Medulla oblongata (tissue), 1 donor: ENCODE measurements around the gene CFAP157.

Experiments used
- DNase-seq: peaks from one replicate; pipeline ENCODE4 v3.0.0-alpha.2; 2015; ENCODE audit errors: extremely low spot score

Gene CFAP157

DNA sequence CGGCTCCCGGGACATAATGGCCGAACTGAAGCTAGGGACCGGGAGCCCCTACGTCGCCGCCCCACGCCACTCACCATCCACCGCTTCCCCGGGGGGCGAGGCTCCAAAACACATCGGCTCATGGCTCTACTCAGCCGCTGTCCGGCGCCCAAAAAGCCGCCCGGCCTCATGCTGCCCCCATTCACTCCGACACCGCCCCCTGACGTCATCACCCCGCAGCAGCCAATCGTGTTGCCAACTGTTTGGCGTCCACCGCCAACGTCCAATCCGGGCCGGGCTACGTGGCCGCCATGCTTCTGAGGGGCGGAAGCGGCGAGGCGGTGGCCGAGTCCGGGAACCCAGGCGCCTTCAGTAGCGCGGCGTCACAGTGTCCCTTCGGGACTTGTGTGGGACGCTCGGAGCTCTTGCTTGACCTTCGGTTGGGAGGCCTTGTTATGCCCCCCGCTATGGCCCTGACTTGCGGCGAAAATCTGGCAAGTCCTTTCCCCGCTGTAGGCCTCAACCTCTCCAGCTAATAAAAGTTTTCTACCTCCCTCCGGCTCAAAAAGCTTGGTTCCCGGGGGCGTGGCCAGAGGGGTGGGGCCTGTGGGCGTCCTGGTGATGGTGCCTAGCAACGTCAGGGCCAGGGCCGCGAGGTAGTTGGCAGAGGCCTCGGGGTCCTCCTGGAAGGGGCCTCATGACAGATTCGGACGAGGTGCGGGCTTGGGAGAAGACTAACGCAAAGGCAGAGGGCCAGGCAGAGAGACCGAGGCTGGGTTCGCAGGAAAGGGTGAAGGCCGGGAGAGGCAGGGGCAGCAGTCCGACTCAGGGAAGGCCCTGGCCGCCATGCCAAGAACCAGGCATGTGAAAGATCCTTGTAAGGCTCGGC lies 8.9 kb downstream of the CFAP157 start, which contains the start of the genes PTRH1 and TTC16:
Gene PTRH1, minus strand, starts transcription at position 194 of the 868 bp plus-strand sequence. Its CDS starts 24 bp downstream, at position 170.
Gene TTC16, plus strand, starts transcription at position 610 of the 868 bp plus-strand sequence. Its CDS starts 67 bp downstream, at position 677.
- peak; percentile 98 for DNase-seq

DNA sequence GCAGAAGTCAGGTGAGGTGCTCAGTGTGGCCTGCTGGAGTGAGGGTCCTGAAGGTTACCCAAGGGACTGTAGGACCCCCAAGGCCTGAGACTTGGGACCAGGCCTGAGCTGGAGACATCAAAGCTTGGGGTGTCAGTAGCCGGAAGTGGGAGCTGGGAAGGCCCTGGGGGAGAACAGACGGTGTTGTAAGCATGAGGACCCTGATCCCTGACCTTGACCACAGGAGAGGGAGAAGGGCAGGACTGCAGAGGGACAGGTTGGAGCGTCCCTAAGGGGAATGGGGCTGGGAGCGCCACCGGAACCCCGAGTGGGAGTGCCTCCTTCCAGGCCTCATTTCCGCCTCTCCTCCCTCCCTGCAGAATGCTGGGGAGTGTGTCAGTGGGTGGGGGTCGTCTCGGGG lies 9.6 kb downstream of the CFAP157 start:
- no peak for DNase-seq

DNA sequence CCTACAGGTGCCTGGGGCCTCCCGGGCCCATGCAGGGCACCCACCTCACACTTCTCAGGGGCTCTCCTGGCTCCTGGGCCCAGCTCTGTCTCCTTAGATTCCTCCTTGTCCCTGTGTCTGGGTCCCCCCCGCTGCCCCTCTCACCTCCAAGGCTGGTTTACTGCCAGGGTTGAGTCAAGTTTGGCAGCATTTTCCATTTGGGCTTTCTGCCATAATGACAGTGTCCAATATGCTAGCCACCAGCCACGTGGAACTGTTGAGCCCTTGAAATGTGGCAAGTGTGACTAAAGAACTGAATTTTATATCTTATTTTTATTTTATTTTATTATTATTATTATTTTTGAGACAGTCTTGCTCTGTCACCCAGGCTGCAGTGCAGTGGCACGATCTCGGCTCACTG lies 11.0 kb downstream of the CFAP157 start:
- peak; percentile 69 for DNase-seq

DNA sequence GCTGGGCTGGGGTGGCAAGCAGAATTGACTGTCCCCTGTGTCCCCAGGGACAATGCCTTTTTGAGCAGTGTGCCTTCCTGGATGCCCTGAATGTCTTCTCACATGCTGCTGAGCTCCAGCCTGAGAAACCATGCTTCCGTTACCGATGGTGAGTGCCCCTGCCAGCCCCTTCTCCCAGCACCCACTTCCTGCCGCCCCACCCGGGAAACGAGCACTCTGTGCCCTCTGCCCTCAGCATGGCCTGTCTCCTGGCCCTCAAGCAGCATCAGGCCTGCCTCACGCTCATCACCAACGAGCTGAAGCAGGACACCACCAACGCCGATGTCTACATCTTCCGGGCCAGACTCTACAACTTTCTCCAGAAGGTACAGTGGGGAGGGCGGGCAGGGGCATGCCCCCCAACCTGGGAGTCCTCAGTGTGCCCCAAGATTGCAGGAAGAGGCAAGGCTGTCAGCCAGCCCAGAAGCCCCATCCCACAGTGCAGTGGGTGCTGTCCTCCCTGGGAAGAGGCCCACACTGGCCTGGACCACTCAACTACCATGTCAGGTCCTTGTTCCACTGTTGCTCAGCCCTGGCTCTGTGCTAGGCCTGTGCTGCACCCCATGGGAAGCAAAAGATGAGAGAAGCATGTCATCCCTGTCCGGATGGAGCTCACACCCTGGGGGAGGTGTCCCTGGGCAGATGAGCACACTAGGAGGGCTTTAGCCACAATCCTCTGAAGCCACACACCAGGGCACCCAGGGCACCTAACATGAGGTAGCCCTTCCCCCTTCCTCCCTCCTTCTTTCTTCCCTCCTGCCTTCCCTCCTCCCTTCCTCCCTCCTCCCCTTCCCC lies 13.5 kb downstream of the CFAP157 start:
- no peak for DNase-seq

- no peak for DNase-seq
Observed at GRCh38 chr9:127720865-127721227, 14.1 kb downstream of the CFAP157 start.

GRCh38 chr9:127721391-127721821 lies 14.6 kb downstream of the CFAP157 start:
- no peak for DNase-seq

GRCh38 chr9:127722055-127722745 lies 15.4 kb downstream of the CFAP157 start:
- DNase-seq, result no peak

GRCh38 chr9:127723013-127723412 lies 16.2 kb downstream of the CFAP157 start:
- no peak for DNase-seq

DNA sequence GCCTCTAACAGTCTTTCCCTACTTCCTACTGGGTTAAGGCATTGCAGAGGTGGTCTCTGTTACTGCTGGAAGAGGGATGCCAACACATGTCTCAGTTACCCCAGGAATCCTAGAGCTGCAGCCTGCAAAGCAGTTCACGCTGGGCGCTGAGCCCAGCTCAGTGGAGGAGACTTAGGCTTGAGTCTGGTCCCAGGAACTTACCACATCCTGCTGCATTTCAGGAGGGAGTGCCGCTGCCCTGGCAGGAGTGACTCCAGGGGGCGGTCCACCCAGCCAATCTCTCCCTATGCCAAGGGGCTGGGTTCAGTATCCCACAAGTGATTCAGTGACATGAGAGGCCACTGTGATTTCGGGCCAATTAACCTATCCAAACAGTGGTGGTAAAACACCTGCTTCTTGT lies 16.7 kb downstream of the CFAP157 start:
- DNase-seq, result peak; percentile 39

GRCh38 chr9:127724012-127724411 lies 17.2 kb downstream of the CFAP157 start:
- DNase-seq, result no peak

DNA sequence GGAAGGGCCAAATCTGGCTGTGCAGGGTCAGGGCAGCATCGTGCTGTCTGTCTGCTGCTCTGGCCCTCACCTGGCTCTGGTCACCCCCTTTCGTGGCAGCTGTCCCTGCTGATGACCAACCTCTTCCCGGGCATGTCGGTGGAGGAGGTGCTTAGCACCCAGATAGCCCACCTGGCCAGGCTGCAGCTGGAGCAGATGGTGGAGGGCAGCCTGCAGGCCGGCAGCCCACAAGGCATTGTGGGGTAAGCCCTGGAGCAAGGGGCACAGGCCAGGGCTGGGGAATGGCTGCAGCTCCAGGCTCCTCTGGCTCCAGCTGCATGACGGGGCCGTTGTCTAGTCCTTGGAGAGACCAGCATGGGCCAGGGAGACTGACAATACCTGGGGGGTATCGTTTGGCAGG lies 20.1 kb downstream of the CFAP157 start:
- DNase-seq, result no peak

GRCh38 chr9:127728808-127729207 lies 22.0 kb downstream of the CFAP157 start:
- DNase-seq, result no peak

- DNase-seq, result no peak
Observed at GRCh38 chr9:127729522-127730256, 22.9 kb downstream of the CFAP157 start.

- DNase-seq, result no peak
Observed at GRCh38 chr9:127730262-127730661, 23.5 kb downstream of the CFAP157 start.

- no peak for DNase-seq
Observed at GRCh38 chr9:127730799-127731410, 24.1 kb downstream of the CFAP157 start.

DNA sequence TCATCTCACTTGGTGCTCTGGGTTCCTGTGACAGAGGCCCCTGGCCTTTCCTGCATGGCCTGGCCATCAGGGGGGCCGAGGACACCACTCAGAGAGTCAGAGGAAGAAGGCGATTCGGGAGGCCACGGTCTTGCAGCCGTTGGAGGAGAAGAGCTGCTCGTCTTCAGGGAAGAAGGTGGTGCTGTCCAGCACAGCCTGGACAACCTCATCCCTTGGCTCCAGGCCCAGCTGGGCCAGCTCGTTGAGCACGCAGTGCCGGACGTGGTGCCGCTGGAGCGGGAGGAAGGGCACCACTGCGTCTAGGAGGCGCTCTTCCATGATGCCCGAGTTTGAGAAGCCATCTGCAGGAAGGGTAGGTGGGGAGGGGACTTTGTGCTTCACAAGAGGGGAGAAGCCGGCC lies 25.1 kb downstream of the CFAP157 start:
- DNase-seq, result no peak

DNA sequence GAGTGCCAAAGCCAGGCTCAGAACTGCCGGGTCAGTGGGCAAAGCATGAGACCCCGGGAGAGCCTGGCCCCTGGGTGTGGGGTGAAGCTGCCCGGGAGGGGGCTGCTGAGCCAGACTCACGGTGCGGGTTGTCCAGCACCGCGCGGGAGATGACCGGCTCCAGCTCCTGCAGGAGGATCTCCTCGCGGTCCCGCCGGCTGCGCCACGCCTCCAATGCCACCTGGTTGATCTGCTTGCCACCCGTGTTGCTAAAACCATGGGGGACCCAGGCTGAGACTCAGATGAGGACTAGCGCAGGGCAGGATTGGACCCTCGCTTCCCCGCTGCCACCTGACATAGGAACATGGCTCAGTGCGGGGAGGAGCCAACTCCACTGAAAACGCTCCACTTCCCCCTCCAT lies 25.7 kb downstream of the CFAP157 start:
- no peak for DNase-seq

- no peak for DNase-seq
Observed at GRCh38 chr9:127733614-127734013, 26.8 kb downstream of the CFAP157 start.

DNA sequence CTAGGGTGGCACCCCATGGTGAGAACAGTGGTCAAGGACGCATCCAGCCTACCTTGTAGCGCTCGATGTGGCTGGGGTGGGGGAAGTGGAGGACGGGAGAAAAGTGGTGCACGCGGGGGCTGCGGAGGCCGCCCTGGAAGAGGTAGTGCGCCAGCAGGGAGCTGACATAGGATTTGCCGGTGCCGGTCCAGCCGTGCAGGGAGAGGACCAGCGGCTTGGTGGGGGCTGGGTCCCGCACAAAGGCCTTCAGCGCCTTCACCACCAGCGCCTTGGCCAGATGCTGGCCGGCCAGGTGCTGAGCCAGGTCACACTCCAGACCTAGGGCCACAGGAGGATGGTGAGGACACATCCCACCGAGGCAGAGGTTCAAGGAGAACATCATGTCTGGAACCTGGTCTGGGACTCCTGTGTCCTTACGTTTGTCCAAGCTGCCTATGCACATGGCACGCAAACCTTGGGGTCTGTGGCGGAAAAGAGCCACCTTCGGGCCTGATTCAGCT lies 27.5 kb downstream of the CFAP157 start:
- no peak for DNase-seq

DNA sequence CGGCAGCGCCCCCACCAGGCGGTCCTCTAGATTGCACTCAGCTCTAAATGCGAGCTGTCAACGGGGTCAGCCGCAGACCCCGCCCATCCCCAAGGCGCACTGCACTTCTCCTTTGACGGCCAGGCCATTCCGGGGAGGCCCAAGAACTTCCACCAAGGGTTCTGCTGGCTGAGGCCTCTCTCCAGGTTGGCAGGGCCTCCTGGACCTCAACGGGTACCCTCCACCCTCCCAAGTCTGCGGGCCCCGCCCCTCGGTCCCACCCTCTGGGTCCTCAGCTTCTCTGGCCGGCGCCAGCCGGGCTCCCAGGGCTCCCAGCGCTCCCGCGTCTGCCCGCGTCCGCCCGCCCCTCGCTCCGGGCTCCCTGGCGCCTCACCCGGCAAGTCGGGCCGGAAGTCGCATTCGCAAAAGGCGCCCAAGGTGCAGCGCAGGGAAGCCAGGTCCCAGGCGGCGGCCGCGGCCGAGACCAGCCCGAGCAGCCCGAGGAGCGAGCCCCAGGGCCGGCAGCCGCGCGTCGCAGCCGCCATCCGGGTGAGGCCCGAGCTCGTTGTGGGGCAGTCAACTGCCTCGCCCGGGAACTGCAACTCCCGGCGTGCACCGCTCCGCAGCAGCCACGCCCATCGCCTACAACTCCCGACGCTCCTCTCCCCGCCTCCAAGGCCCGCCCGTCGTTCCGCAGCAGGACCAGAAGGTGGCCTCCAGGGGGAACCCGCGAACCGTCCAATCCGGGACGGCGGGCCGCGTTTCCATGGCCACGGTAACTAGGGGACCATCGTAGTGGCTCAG lies 28.1 kb downstream of the CFAP157 start, which contains the start of gene TOR2A:
Gene TOR2A, minus strand, starts transcription at position 548 of the 783 bp plus-strand sequence. Its CDS starts 24 bp downstream, at position 524.
- peak; percentile 98 for DNase-seq
